ENCODE measurements around the gene KRTAP9-2.
A peak's percentile ranks its signal among the peaks of the same experiment; 100 is the strongest.
"Not testable (repeated sequence)": the region's sequence is repeated elsewhere in the genome, so short reads cannot be mapped to it uniquely, and the experiment has no call there.

KRTAP9-2 gene

DNA sequence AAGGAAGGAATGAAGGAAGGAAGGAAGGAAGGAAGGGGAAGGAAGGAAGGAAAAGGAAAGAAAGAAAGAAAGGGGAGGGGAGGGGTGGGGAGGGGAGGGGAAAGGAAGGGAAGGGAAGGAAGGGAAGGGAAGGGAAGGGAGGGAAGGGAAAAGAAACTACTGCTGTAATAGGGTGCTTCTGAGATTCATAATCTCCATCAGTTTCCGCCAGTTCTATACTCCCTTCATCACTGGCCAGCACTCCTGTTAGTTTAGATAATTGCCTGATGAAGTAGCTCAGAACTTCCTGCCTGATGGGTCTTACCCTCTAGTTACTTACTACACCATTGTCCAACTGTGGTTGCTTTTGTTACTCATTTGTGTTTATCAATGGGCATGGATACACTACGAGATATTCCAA is 36.8 kb downstream of the KRTAP9-2 start:
- H3K4me3 ChIP-seq (replicated peaks; ENCODE audit: insufficient read depth, low read length), result no peak overlapping the region
- no peak overlapping the region for H3K27ac ChIP-seq (replicated peaks)
- TF ChIP-seq, protein P1, sequence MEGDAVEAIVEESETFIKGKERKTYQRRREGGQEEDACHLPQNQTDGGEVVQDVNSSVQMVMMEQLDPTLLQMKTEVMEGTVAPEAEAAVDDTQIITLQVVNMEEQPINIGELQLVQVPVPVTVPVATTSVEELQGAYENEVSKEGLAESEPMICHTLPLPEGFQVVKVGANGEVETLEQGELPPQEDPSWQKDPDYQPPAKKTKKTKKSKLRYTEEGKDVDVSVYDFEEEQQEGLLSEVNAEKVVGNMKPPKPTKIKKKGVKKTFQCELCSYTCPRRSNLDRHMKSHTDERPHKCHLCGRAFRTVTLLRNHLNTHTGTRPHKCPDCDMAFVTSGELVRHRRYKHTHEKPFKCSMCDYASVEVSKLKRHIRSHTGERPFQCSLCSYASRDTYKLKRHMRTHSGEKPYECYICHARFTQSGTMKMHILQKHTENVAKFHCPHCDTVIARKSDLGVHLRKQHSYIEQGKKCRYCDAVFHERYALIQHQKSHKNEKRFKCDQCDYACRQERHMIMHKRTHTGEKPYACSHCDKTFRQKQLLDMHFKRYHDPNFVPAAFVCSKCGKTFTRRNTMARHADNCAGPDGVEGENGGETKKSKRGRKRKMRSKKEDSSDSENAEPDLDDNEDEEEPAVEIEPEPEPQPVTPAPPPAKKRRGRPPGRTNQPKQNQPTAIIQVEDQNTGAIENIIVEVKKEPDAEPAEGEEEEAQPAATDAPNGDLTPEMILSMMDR (IDR thresholded peaks at IDR 0.05; ENCODE audit: insufficient read depth, low read length), result no peak
- TF ChIP-seq, protein P2, sequence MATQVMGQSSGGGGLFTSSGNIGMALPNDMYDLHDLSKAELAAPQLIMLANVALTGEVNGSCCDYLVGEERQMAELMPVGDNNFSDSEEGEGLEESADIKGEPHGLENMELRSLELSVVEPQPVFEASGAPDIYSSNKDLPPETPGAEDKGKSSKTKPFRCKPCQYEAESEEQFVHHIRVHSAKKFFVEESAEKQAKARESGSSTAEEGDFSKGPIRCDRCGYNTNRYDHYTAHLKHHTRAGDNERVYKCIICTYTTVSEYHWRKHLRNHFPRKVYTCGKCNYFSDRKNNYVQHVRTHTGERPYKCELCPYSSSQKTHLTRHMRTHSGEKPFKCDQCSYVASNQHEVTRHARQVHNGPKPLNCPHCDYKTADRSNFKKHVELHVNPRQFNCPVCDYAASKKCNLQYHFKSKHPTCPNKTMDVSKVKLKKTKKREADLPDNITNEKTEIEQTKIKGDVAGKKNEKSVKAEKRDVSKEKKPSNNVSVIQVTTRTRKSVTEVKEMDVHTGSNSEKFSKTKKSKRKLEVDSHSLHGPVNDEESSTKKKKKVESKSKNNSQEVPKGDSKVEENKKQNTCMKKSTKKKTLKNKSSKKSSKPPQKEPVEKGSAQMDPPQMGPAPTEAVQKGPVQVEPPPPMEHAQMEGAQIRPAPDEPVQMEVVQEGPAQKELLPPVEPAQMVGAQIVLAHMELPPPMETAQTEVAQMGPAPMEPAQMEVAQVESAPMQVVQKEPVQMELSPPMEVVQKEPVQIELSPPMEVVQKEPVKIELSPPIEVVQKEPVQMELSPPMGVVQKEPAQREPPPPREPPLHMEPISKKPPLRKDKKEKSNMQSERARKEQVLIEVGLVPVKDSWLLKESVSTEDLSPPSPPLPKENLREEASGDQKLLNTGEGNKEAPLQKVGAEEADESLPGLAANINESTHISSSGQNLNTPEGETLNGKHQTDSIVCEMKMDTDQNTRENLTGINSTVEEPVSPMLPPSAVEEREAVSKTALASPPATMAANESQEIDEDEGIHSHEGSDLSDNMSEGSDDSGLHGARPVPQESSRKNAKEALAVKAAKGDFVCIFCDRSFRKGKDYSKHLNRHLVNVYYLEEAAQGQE (IDR thresholded peaks at IDR 0.05; ENCODE audit: insufficient replicate concordance, low read depth), result no peak
- no peak for TF ChIP-seq GABPA (IDR thresholded peaks at IDR 0.05; ENCODE audit: low read depth)
- H3K27me3 ChIP-seq (ENCODE audit: insufficient read depth, poor library complexity, severe bottlenecking), result no peaks in the 10 kb centered on the region
- DNase-seq (ENCODE audit: low read depth in 1 of 2, low spot score in 1 of 2), result no peak

DNA sequence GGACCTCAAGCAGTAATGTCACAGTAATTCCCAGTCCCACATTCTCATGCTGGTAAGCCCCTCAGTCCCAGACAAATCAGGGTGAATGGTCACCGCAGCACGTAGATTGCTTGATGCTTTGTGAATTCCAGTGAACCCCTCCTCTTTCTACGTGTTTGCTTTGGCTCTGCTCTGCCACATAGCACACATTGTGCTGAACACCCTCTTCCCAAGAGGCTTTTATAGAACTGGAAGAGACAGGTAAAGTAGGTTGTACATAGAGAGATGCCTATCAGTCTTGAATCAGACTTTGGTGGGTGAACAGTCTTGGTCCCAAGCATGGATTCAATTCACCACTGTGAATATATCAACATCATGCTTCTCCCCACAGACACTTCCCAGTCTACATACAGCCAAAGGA is 38.2 kb downstream of the KRTAP9-2 start:
- H3K27me3 ChIP-seq (ENCODE audit: insufficient read depth, poor library complexity, severe bottlenecking), result no peaks in the 10 kb centered on the region
- H3K27ac ChIP-seq (replicated peaks), result no peak overlapping the region
- H3K4me3 ChIP-seq (replicated peaks; ENCODE audit: insufficient read depth, low read length), result no peak overlapping the region
- DNase-seq (ENCODE audit: low read depth in 1 of 2, low spot score in 1 of 2), result no peak
- TF ChIP-seq, protein P2 (IDR thresholded peaks at IDR 0.05; ENCODE audit: insufficient replicate concordance, low read depth), result no peak
- TF ChIP-seq SPI1 (IDR thresholded peaks at IDR 0.05; ENCODE audit: borderline replicate concordance, low read depth) (no peak), POLR2AphosphoS5 (IDR thresholded peaks at IDR 0.05; ENCODE audit: low read depth) (no peak), GABPA (IDR thresholded peaks at IDR 0.05; ENCODE audit: low read depth) (no peak)
- TF ChIP-seq, protein P1 (IDR thresholded peaks at IDR 0.05; ENCODE audit: insufficient read depth, low read length), result no peak

DNA sequence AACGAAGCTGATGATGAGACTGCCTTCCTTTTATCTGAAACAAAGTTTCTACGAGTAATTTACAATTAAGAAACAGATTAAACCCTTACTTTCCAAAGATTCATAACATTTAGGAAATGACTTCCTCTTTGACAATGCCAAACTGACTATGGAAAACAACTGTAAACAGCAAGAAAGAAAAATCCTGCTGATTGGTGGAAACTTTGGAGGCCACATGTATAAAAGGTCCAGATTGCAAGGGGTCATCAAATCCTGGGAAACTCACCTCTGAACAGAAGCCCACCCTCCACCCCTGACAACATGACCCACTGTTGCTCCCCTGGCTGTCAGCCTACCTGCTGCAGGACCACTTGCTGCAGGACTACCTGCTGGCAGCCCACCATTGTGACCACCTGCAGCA is 38.6 kb downstream of the KRTAP9-2 start, which contains the start of gene KRTAP9-6:
KRTAP9-6 (plus strand) TSS at position 301 of the 400 bp plus-strand sequence; CDS start at position 301, 0 bp downstream.
- Histone ChIP-seq H3K4me3 (replicated peaks; ENCODE audit: insufficient read depth, low read length) (no peak within 1 kb of the TSS), H3K27me3 (ENCODE audit: insufficient read depth, poor library complexity, severe bottlenecking) (no peaks in the 10 kb centered on the region), H3K27ac (replicated peaks) (no peak within 1 kb of the TSS)
- no peak for TF ChIP-seq GABPA (IDR thresholded peaks at IDR 0.05; ENCODE audit: low read depth)
- TF ChIP-seq, protein P1 (IDR thresholded peaks at IDR 0.05; ENCODE audit: insufficient read depth, low read length), result no peak
- no peak for TF ChIP-seq POLR2AphosphoS5 (IDR thresholded peaks at IDR 0.05; ENCODE audit: low read depth)
- no peak for DNase-seq (ENCODE audit: low read depth in 1 of 2, low spot score in 1 of 2)

DNA sequence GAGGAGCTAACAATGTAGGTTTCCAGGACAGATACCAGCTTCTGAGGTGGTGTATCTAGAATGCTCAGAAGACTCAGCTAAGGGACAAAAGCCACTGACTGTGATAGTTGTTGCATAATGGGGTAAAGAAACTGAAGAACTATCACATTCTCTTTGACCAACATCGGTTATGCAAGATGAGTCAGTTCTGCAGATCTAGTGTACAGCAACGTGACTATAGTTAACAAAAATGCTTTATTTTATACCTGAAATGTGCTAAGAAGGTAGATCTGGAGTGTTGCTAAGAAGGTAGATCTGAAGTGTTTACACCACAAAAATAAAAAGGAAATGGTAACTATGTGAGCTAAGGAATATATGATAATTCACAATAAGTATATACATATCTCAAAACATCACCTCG is 41.3 kb downstream of the KRTAP9-2 start:
- TF ChIP-seq GABPA (IDR thresholded peaks at IDR 0.05; ENCODE audit: low read depth) (no peak), POLR2AphosphoS5 (IDR thresholded peaks at IDR 0.05; ENCODE audit: low read depth) (no peak), SPI1 (IDR thresholded peaks at IDR 0.05; ENCODE audit: borderline replicate concordance, low read depth) (no peak)
- TF ChIP-seq, protein P2 (IDR thresholded peaks at IDR 0.05; ENCODE audit: insufficient replicate concordance, low read depth), result no peak
- TF ChIP-seq, protein P1 (IDR thresholded peaks at IDR 0.05; ENCODE audit: insufficient read depth, low read length), result no peak
- H3K4me3 ChIP-seq (replicated peaks; ENCODE audit: insufficient read depth, low read length), result no peak overlapping the region
- no peak overlapping the region for H3K27ac ChIP-seq (replicated peaks)
- no peaks in the 10 kb centered on the region for H3K27me3 ChIP-seq (ENCODE audit: insufficient read depth, poor library complexity, severe bottlenecking)
- DNase-seq (ENCODE audit: low read depth in 1 of 2, low spot score in 1 of 2), result peak in 1 of 2 experiments; percentile 3

DNA sequence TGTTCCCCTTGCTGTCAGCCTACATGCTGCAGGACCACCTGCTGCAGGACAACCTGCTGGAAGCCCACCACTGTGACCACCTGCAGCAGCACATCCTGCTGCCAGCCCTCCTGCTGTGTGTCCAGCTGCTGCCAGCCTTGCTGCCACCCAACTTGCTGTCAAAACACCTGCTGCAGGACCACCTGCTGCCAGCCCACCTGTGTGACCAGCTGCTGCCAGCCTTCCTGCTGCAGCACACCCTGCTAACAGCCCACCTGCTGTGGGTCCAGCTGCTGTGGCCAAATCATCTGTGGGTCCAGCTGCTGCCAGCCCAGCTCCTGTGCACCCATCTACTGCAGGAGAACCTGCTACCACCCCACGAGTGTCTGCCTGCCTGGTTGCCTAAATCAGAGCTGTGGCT is 44.9 kb downstream of the KRTAP9-2 start:
- not testable (repeated sequence) for H3K4me3 ChIP-seq (replicated peaks; ENCODE audit: insufficient read depth, low read length); H3K27me3 ChIP-seq (ENCODE audit: insufficient read depth, poor library complexity, severe bottlenecking); DNase-seq (ENCODE audit: low read depth in 1 of 2, low spot score in 1 of 2); H3K27ac ChIP-seq (replicated peaks)

All from HL-60 (cell line).